GM18873 (cell line): ENCODE measurements around the gene ZNF783.
"Not testable (repeated sequence)": the region's sequence is repeated elsewhere in the genome, so short reads cannot be mapped to it uniquely, and the experiment has no call there.

Experiments used
- ATAC-seq: cut with Tn5 transposase; IDR thresholded peaks from one replicate; pipeline ENCODE4 v1.9.1; 2021; ENCODE audit warnings: mild to moderate bottlenecking, moderate library complexity, moderate number of reproducible peaks; ENCODE audit not compliant: unreplicated experiment, low FRiP score

ZNF783 gene

DNA sequence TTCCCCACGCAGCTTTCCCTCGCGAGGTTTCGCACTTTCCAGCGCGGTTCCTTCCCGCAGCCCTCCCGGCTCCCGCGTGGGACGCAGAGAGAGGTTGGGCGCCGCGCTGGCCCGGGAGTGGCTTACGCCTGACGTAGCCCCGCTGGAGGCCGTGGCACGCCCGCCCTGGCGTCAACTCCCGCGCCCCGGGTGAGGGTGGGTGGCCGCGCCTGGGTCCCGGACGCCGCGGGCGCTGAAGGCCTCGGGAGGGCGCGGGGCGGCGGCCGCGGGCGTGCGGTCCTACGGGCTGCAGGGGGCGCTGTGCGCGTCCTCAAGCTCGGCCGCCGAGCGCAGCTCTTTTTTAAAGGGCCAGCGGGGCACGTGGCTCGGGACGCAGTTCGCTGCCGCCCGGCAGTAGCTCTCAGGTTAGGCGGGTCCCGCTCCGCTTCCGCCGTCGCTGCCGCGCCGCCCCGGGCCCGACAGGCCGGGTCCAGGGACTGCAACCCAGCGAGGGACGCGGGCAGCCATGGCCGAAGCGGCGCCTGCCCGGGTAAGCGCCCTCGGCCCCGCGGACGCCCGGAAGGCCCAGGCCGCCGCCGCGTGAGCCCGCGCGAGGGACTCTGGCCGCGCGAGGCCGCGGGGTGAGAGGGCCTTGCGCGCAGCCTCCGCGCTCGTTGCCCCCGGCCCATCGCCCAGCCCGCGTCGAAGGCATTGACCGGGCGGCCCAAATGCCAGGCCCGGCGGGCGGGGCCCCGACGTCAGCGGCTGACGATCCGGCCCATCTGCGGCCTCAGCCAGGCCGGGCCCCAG lies at the start of gene ZNF783:
ZNF783 (plus strand) TSS at position 368 of the 789 bp plus-strand sequence; CDS start at position 506, 138 bp downstream.
- ATAC-seq, result peak; percentile 80

DNA sequence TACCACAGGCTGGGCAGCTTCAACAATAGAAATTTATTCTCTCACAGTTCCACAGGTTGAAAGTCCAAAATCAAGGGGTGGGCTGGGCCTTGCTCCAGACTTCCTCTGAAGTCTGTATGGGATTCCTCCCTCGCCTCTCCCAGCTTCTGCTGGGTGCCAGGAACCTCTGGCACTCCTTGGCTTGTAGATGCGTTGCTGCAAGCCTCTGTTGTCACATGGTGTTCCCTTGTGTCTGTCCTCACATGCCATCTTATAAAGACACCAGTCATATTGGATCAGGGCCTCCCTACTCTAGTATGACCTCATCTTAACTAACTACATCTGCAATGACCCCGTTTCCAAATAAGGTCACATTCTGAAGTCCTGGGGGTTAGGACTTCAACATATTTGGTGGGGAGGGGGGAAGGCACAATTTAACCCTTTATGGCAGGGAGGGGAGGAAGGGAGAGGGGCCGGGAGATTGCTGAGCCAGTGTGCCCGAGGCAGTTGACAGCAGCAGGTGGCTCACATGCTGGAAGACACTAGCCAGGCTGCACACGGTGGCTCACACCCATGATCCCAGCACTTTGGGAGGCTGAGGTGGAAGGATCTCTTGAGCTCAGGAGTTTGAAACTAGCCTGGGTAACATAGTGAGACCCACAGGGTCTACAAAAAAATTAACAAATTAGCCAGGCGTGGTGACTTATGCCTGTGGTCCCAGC lies 47.8 kb upstream of the ZNF783 start:
- no peak for ATAC-seq

DNA sequence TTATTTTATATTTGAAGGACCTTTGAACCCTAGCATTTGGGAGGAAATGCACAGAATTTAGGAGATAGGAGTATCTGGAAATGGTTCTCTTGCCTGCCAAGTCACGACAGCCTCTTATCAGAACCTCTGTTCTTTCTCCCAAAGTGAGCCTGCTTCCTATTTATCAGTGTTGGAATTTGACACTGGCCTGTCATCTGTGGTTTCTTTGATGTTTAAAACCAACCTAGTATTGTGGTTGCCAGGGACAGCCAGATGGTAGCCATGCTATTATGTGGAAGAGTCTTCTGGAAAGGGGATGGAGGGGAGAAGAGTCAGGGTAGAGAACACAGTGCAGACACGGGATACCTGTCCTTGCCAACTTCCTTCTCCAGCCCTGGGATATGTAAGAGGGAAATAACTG lies 45.6 kb upstream of the ZNF783 start:
- no peak for ATAC-seq

DNA sequence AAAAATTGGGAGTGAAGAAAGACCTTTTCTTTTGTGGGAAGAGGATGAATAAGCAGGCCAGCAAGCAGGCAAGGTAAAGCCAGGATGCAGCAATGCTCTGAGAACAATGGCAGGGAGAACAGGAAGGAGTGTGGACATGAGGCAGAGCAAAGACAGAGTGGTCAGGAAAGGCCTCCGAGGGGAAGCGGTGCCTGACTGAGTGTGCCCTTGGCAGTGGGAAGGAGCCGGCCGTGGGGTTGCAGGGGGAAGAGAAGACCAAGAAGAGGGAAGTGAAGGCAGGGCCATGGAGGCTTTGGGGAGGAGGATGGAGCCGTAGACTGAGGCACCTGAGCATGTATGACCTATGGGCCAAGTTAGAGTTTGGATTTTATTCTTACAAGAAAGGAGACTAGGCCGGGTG lies 44.4 kb upstream of the ZNF783 start:
- ATAC-seq, result no peak

DNA sequence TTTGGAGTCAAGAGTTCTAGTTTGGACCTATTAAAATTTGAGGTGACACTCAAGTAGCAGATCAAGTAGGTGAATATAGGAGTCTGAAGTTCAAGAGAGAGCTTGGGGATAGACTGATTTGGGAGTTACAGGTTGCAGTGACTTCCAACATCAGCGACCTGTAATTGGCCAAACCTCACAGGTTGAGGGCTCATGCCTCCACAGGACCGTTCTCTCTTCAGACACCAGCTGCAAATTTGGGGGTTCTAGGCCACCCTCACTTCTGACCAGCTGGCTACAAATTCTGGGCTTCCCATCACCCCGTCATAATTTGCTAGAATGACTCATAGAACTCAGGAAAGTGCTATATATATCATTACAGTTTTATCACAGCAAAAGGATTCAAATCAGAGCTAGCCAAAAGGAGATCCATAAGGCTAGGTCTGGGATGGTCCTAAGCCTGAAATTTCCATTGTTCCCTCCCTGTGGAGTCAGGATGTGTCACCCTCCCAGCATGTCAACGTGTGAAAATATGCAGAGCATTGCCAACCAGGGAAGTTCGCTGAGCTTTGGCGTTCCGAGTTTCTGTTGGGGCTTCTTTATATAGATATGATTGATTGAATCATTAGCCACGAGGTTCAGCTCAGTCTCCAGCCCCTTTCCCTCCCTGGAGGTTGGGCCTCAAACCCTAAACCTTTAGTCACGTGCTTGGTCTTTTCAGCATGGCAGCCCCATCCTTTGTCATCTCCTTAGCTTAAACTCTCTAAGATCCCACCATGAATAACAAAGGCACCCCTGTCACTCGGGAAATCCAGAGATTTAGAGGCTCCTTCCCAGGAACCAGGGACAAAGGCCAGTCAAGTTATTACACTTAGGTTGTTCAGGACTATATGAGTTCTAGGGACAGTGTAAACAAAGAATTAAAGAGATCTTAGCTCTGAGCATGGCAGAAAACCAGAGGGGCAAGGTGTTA lies 43.3 kb upstream of the ZNF783 start:
- no peak for ATAC-seq

DNA sequence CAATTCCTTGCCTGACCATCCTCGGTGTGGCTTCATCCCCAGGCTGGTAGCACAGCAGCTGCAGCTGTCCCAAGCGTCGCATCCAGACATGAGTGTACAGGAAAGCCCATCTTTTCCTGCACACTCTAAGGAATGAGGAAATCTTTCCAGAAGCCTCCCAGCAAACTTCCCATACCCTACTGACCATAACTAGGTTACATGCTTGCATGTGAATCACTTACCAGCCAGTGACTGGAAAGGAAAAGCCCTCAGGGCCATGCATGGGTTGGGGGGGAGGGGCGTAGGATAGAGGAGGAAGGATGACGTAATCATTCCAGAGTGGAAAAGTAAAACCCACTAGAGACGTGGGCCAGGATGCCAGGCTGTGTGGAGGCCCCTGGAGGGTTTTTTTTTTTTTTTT lies 41.5 kb upstream of the ZNF783 start:
- ATAC-seq, result no peak

DNA sequence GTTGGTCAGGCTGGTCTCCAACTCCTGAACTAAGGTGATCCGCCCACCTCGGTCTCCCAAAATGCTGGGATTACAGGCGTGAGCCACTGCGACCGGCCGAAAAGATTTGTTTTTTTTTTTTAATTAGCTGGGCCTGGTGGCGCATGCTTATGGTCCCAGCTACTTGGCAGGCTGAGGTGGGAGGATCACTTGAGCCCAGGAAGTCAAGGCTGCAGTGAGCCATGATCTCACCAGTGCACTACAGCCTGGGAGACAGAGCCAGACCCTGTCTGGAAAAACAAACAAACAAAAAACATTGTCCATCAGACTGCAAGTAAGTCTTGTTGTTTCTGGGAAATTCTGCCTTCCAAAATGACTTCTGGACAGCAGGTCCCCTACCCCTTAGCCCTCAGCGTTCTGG lies 38.8 kb upstream of the ZNF783 start:
- ATAC-seq, result no peak

DNA sequence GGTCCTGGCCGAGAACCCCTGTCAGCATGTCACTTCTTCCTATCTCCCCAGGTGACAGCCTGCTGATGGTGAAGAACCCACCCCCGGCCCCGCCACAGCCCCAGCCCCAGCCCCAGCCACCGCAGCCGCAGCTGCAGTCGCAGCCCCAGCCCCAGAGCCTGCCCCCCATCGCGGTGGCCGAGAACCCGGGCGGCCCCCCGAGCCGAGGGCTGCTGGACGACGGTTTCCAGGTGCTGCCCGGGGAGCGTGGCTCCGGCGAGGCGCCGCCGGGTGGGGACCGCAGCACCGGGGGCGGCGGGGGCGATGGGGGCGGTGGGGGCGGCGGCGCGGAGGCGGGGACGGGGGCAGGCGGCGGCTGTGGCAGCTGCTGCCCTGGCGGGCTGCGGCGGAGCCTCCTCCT lies 38.2 kb upstream of the ZNF783 start:
- ATAC-seq, result no peak

DNA sequence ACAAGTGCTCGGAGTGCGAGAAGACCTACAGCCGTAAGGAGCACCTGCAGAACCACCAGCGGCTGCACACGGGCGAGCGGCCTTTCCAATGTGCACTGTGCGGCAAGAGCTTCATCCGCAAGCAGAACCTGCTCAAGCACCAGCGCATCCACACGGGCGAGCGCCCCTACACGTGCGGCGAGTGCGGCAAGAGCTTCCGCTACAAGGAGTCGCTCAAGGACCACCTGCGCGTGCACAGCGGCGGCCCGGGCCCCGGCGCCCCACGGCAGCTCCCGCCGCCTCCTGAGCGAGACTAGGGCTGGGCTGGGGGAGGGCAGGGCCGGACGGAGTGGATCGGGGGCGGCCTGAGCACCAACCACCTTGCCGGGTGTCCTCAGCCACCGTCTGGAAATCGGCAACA lies 37.6 kb upstream of the ZNF783 start:
- no peak for ATAC-seq

DNA sequence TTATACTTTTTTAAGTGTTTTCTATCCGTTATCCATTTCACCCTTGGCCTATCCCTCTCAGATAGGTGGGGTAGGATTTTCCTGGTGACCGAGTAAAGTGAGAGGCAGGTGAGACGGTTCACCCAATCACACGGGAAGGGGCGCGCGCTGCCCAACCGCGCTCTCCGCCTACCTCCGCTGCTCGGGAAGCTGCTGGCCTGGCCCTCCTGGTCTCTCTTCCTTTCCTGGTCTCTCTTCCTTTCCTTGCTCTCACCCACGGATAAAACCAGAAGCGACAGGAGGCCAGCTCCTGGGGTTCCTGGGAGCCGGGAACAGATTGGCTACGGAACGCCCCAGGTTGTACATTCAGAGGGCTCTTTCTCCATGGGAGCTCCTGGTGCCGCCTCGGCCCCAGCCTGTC lies 36.9 kb upstream of the ZNF783 start:
- ATAC-seq, result no peak

DNA sequence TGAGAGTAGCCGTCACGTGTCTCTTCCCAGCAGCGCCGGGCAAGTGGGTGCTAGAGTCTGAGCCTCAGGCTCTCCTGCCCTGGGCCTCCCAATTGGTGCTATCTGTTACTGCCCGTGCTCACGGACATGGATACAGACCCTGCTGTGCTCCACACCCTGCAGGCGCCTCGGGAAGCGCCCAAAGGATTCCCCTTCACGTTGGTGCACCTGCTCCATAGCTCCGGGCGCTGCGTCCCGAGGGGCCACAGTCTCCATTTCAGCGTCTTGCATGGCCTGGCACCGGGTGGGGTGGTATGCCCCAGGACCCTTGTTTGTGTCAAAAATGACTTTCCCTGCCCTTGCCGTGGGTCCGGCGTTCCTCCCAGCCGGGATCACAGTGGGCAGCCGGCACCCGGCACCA lies 36.3 kb upstream of the ZNF783 start:
- no peak for ATAC-seq

DNA sequence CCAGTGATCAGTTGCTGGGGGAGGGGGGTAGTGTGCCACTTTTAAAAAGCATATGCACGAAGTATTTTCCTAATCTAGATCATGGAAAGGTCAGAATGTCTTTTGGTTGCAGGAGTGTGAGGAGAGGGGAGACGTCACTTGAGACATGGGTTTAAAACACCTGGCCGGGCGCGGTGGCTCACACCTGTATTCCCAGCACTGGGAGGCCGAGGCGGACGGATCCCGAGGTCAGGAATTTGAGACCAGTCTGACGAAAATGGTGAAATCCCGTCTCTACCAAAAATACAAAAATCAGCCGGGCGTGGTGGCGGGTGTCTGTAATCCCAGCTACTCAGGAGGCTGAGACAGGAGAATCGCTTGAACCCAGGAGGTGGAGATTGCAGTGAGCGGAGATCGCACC lies 35.6 kb upstream of the ZNF783 start:
- ATAC-seq, result not testable (repeated sequence)

DNA sequence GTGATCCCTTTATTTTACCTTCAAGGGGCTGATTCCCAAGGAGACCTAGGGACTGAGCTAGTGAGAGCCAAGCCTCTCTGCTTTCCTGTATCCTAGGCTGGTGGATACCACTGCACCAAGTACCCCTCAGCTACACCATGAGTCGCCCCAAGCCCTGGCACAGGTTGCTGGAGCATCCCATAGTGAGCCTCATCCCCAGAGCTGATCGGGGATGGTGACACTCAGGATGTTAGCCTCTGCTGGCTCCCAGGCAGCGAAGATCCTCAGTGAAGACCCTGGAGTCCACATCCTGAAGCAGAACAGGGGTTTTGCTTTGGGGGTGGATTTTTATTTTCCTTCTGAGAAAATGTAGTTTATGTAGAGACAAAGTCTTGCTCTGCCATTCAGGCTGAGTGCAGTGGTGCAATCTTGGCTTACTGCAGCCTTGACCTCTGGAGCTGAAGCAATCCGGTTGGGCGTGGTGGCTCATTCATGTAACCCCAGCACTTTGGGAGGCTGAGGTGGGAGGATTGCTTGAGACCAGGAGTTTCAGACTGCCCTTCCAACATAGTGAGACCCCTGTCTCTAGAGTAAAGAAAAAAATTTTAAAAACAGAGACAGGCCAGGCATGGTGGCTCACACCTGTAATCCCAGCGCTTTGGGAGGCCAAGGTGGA lies 35.0 kb upstream of the ZNF783 start:
- no peak for ATAC-seq

DNA sequence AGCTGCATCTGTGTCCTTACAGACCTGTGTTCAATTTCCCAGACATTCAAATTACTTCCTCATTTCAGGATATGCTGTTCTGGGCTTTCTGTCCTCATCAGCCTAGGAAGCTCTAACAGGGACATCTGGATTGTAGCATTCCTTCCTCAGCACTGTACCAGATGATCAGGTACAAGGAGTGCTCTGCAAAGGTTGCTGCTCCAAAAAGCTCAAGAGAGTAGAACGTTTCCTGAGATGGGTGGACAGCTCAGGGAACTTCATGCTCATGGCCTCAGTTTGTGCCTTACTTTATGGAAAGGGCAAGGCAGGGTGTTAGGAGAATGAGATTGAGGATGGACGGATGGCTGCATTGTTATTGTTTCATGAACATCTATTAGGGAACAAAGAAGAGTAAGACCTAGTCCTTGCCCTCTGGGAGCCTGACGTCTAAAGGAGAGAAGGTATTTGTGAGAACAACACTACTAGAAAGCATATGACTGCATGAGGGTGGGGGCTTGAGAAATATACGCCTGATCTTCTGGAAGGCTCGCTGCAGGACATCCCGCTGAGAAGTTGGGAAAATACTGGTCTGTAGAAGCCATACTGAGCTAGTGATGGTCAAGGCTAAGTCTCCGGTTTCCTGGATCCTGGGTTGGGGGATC lies 33.0 kb upstream of the ZNF783 start:
- no peak for ATAC-seq

DNA sequence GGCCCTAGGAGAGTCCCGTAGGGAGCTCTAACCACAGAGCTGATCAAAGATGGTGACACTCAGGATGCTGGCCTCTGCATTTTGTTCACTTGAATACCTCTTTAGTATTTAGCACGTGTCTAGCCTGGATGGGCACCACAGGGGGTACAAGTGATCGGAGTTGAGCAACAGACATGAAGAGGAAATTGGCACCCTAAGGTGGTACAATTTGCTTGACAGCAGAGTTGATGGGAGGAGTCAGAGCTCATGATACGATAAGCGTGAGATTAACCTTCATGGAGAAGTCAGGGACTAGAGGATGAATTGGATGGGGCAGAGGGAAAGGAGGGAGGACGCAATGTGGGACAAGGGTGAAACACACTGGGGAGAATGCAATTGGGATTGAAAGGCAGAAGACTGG lies 32.5 kb upstream of the ZNF783 start:
- no peak for ATAC-seq

DNA sequence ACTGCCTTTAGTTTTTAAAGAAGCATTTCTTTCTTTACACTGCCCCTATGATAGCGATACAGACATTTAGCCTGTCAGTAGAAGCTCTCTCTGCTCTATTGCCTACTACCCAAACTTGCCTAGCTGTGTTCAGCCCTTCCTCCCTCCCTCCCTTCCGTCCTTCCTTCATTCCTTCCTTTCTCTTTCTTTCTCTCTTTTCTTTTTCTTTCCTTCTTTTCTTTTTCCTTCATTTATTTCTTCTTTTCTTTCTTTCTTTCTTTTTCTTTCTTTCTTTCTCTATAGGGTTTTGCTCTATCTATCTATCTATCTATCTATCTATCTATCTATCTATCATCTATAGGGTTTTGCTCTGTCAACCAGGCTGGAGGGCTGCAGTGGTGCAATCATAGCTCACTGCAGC lies 29.6 kb upstream of the ZNF783 start:
- ATAC-seq, result no peak

DNA sequence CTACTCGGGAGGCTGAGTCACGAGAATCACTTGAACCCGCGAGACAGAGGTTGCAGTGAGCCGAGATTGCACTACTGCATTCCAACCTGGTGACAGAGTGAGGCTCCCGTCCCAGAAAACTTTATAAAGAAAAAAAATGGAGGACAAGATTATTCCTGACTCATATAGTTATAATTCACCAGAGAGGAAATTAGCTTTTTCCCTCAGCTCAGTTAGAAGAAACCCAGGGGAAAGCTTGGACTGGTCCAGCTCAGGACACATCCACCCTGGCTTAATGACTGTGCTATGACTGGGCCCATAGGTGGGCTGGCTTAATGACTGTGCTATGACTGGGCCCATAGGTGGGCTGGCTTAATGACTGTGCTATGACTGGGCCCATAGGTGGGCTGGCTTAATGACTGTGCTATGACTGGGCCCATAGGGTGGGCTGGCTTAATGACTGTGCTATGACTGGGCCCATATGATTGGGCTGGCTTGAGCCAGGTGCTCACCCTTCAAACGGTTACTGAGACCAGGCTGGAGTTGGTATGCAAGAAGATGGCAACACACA lies 28.3 kb upstream of the ZNF783 start:
- ATAC-seq, result not testable (repeated sequence)

DNA sequence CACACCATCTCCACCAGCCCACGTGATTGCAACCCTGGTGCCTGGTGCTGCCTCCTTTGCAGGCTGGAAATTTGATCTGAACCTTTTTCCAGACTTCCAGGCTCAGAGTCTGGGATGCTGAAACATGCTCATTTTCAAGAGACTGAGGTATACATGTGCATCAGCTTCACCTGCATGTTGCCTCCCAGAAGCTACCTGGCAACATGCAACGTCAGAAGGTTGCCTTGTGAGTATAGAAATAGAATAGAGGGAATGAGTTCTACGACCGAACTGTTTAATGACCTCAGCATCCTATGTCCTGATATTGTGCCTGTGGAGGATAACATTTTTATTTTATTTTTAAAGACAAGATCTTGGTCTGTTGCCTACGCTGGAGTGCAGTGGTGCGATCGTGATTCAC lies 24.5 kb upstream of the ZNF783 start:
- no peak for ATAC-seq

DNA sequence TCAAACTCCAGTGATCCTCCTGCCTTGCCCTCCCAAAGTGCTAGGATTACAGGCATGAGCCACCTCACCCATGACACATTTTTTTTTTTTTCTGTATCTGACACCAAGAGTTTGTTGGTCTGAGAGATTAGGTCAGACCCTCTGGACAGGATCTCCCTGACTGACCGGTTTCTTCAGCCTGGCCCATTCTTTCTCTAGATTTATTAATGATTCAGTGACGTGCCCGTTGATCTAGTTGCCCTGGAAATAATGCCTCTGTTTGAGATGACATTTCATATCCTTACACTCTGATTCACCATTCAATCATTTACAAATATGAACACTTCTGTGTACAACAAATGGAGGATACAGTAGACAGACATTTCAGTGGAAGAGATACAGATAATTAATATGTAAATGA lies 23.9 kb upstream of the ZNF783 start:
- no peak for ATAC-seq
